ENCODE results near the gene UNC45B.
"Not testable (repeated sequence)": the region's sequence is repeated elsewhere in the genome, so short reads cannot be mapped to it uniquely, and the experiment has no call there.

GRCh38 chr17:35195062-35195461 lies 47.4 kb downstream of the UNC45B start:
- not testable (repeated sequence) for TF ChIP-seq POLR2A (IDR thresholded peaks at IDR 0.05; ENCODE audit: low read length); GATA1 (IDR thresholded peaks at IDR 0.05; ENCODE audit: low read depth, low read length)

Measured in erythroblast (primary cell).